Hepatocyte (in vitro differentiated cells): ENCODE data around the gene ACTR3C.
"Not testable (repeated sequence)": the region's sequence is repeated elsewhere in the genome, so short reads cannot be mapped to it uniquely, and the experiment has no call there.

Experiments
- EZH2 ChIP-seq: fragments of 200-600 bp; sonication (generic); IDR thresholded peaks from 2 replicates; pipeline ENCODE4 v1.6.1; 2016; ENCODE audit warnings: antibody characterized with exemption, mild to moderate bottlenecking, borderline replicate concordance
- TF ChIP-seq, protein P1 (sequence below): fragments of 200-600 bp; sonication (generic); IDR thresholded peaks from 2 replicates; pipeline ENCODE4 v1.5.1; 2016; ENCODE audit warnings: antibody characterized with exemption, mild to moderate bottlenecking; ENCODE audit not compliant: poor library complexity

GRCh38 chr7:150202894-150203293 lies 120.5 kb downstream of the ACTR3C start:
- TF ChIP-seq, protein P1, sequence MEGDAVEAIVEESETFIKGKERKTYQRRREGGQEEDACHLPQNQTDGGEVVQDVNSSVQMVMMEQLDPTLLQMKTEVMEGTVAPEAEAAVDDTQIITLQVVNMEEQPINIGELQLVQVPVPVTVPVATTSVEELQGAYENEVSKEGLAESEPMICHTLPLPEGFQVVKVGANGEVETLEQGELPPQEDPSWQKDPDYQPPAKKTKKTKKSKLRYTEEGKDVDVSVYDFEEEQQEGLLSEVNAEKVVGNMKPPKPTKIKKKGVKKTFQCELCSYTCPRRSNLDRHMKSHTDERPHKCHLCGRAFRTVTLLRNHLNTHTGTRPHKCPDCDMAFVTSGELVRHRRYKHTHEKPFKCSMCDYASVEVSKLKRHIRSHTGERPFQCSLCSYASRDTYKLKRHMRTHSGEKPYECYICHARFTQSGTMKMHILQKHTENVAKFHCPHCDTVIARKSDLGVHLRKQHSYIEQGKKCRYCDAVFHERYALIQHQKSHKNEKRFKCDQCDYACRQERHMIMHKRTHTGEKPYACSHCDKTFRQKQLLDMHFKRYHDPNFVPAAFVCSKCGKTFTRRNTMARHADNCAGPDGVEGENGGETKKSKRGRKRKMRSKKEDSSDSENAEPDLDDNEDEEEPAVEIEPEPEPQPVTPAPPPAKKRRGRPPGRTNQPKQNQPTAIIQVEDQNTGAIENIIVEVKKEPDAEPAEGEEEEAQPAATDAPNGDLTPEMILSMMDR, result not testable (repeated sequence)
- not testable (repeated sequence) for TF ChIP-seq EZH2
